Measurements from ENCODE around the gene GABRD. TPM values are rescaled to one million over a fixed set of nuclear protein-coding genes. Genes with fewer than 3 reads are reported as not detected.

Gene GABRD
- total RNA-seq, 1 donor from 2014 or later, result not detected

- no peak for TF ChIP-seq POLR2AphosphoS5 (IDR thresholded peaks at IDR 0.05; ENCODE audit: insufficient read depth in 1 of 2, low read depth in 1 of 2)
- TF ChIP-seq POLR2A (IDR thresholded peaks at IDR 0.05), result no peak
- TF ChIP-seq, protein P1, sequence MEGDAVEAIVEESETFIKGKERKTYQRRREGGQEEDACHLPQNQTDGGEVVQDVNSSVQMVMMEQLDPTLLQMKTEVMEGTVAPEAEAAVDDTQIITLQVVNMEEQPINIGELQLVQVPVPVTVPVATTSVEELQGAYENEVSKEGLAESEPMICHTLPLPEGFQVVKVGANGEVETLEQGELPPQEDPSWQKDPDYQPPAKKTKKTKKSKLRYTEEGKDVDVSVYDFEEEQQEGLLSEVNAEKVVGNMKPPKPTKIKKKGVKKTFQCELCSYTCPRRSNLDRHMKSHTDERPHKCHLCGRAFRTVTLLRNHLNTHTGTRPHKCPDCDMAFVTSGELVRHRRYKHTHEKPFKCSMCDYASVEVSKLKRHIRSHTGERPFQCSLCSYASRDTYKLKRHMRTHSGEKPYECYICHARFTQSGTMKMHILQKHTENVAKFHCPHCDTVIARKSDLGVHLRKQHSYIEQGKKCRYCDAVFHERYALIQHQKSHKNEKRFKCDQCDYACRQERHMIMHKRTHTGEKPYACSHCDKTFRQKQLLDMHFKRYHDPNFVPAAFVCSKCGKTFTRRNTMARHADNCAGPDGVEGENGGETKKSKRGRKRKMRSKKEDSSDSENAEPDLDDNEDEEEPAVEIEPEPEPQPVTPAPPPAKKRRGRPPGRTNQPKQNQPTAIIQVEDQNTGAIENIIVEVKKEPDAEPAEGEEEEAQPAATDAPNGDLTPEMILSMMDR (IDR thresholded peaks at IDR 0.05), result no peak
- Histone ChIP-seq H3K27ac (no peak overlapping the region), H3K9me3 (no peaks in the 10 kb centered on the region), H3K27me3 (no peaks in the 10 kb centered on the region), H3K4me3 (no peak overlapping the region), H3K4me1 (no peaks in the 10 kb centered on the region), H3K36me3 (no peaks in the 10 kb centered on the region)
- intact Hi-C loops (cut with DNase I), result no loop called here
- no peak for DNase-seq (ENCODE audit: extremely low spot score in 2 of 2)
Observed at GRCh38 chr1:2030076-2030871, 11.1 kb downstream of the GABRD start.

DNA sequence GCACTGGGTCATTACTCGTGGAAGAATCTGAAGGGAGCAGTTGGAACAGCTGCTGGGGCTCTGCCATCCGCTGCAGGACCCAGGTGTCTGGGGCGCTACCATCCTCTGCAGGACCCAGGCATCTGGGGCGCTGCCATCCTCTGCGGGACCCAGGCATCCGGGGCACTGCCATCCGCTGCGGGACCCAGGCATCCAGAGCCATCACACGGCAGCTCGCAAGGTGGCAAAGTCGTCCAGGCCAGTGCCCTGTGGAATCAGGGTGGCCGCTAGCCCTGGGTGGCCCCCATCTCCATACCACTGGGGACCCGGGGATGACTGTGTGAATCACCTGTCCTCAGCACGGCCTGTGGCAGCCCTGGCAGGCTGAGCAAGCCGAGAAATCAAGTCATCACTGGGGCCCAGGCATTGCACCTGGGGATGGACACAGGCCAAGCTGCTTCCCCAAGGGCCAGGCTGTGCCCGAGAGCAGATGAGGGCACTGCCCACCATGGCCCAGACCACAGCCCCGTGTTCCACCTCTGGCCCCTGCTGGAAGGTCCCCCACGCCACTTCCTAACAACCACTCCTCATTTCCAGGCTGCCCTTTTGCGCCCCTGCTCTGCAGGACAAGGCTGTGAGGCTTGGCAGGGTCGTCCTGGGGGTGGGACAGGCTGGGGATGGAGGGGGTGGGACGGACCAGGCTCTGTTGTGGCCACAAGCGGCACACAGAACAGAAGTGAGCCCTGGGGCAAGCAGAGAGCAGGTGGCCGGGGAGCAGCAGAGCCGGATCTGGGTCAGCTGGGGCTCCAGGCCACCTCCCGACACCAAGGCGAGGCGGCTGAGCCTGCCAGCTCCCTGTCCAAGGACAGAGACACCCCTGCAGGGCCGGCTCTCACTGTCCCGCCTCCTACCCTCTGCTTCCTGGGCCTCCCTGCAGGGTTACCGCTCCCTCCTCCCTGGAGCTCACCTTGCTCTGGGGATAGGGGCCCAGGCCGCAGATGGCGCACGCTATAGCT, 12.7 kb downstream of the GABRD start:
- intact Hi-C loops (cut with DNase I), result no loop called here
- no peaks in the 10 kb centered on the region for H3K4me1 ChIP-seq
- H3K4me3 ChIP-seq, result no peak overlapping the region
- no peak for DNase-seq (ENCODE audit: extremely low spot score in 2 of 2)
- H3K27me3 ChIP-seq, result no peaks in the 10 kb centered on the region
- H3K9me3 ChIP-seq, result no peaks in the 10 kb centered on the region
- H3K27ac ChIP-seq, result no peak overlapping the region
- H3K36me3 ChIP-seq, result no peaks in the 10 kb centered on the region
- no peak for TF ChIP-seq POLR2A (IDR thresholded peaks at IDR 0.05)
- TF ChIP-seq, protein P1 (IDR thresholded peaks at IDR 0.05), result no peak
- no peak for TF ChIP-seq POLR2AphosphoS5 (IDR thresholded peaks at IDR 0.05; ENCODE audit: insufficient read depth in 1 of 2, low read depth in 1 of 2)

GRCh38 chr1:2032737-2033136, 13.6 kb downstream of the GABRD start:
- TF ChIP-seq POLR2A (IDR thresholded peaks at IDR 0.05) (no peak), POLR2AphosphoS5 (IDR thresholded peaks at IDR 0.05; ENCODE audit: insufficient read depth in 1 of 2, low read depth in 1 of 2) (no peak)
- TF ChIP-seq, protein P1 (IDR thresholded peaks at IDR 0.05), result no peak
- no peaks in the 10 kb centered on the region for H3K9me3 ChIP-seq
- intact Hi-C loops (cut with DNase I), result no loop called here
- no peaks in the 10 kb centered on the region for H3K27me3 ChIP-seq
- H3K36me3 ChIP-seq, result no peaks in the 10 kb centered on the region
- H3K27ac ChIP-seq, result no peak overlapping the region
- DNase-seq (ENCODE audit: extremely low spot score in 2 of 2), result no peak
- H3K4me3 ChIP-seq, result no peak overlapping the region
- H3K4me1 ChIP-seq, result no peaks in the 10 kb centered on the region

DNA sequence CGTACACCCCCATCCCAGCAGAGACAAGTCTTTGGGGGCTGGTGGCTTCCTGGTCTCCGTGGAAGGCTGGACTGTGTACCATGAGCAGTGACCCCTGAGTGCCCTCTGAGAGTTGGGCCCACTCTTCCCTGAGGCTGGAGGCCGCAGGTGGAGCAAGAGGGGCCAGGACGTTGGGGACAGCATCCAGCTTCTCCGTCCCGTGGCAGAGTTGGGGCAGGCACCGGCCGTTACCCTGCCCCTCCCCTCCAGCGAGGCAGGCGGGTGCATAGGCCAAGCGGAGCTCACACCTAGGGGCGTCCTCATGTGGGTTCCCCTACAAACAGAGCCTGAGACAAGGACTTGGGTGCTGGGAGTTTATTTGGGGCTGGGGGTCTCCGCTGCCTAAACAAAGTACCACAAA, 14.0 kb downstream of the GABRD start:
- no peaks in the 10 kb centered on the region for H3K4me1 ChIP-seq
- H3K27me3 ChIP-seq, result no peaks in the 10 kb centered on the region
- TF ChIP-seq POLR2AphosphoS5 (IDR thresholded peaks at IDR 0.05; ENCODE audit: insufficient read depth in 1 of 2, low read depth in 1 of 2), result no peak
- TF ChIP-seq, protein P1 (IDR thresholded peaks at IDR 0.05), result no peak
- no peak for TF ChIP-seq POLR2A (IDR thresholded peaks at IDR 0.05)
- H3K4me3 ChIP-seq, result no peak overlapping the region
- no peak overlapping the region for H3K27ac ChIP-seq
- no peaks in the 10 kb centered on the region for H3K36me3 ChIP-seq
- no peaks in the 10 kb centered on the region for H3K9me3 ChIP-seq
- intact Hi-C loops (cut with DNase I), result no loop called here
- no peak for DNase-seq (ENCODE audit: extremely low spot score in 2 of 2)

Measured in vagina (tissue), 2 donors.